ENCODE results near the gene SIX2.
A peak's percentile ranks its signal among the peaks of the same experiment; 100 is the strongest.

Gene SIX2

GRCh38 chr2:44967727-44968432, 41.4 kb downstream of the SIX2 start:
- TF ChIP-seq CTCF (IDR thresholded peaks at IDR 0.05; ENCODE audit: insufficient read depth, low read depth, low read length, missing control alignments) = no peak
- DNase-seq (ENCODE audit: low read depth) = no peak
- H3K4me3 ChIP-seq (ENCODE audit: low read length) = no peak overlapping the region

GRCh38 chr2:44967056-44967455, 42.2 kb downstream of the SIX2 start:
- no peak overlapping the region for H3K4me3 ChIP-seq (ENCODE audit: low read length)
- TF ChIP-seq CTCF (IDR thresholded peaks at IDR 0.05; ENCODE audit: insufficient read depth, low read depth, low read length, missing control alignments) = no peak
- no peak for DNase-seq (ENCODE audit: low read depth)

- no peak overlapping the region for H3K4me3 ChIP-seq (ENCODE audit: low read length)
- DNase-seq (ENCODE audit: low read depth) = no peak
- TF ChIP-seq CTCF (IDR thresholded peaks at IDR 0.05; ENCODE audit: insufficient read depth, low read depth, low read length, missing control alignments) = no peak
Measured at GRCh38 chr2:44965684-44966083, 43.6 kb downstream of the SIX2 start.

DNA sequence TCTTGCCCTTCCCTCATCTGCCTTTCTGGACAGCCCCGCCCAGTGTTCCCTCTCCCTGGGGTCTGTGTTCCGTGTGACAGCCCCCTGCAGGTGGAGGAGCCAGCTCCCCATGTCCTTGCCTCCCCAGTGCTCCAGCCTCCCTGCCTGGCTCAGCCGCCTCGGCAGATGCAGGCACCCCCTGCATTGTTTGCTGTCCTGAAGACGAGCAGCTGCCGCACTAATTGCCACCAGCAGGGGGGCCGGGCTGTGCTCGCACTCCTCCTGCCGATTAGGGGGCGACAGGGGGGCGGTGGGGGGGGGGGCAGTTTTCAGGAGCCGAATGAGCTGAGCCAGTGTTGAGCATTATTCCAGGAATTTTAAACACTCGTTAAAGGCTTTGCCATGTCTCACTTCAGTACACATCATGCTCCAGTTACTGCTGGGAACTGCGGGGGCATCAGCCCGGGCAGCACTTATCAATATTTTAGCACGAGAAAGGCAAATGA, 44.5 kb downstream of the SIX2 start:
- peak; percentile 10 for TF ChIP-seq CTCF (IDR thresholded peaks at IDR 0.05; ENCODE audit: insufficient read depth, low read depth, low read length, missing control alignments)
- H3K4me3 ChIP-seq (ENCODE audit: low read length) = no peak overlapping the region

GRCh38 chr2:44962176-44962695, 47.0 kb downstream of the SIX2 start:
- no peak for TF ChIP-seq CTCF (IDR thresholded peaks at IDR 0.05; ENCODE audit: insufficient read depth, low read depth, low read length, missing control alignments)
- H3K4me3 ChIP-seq (ENCODE audit: low read length) = no peak overlapping the region
- DNase-seq (ENCODE audit: low read depth) = no peak

More for the DNA sequence above, 44.5 kb downstream of the SIX2 start:
- no peak for DNase-seq (ENCODE audit: low read depth)

GRCh38 chr2:44960871-44961270, 48.4 kb downstream of the SIX2 start:
- no peak overlapping the region for H3K4me3 ChIP-seq (ENCODE audit: low read length)
- no peak for DNase-seq (ENCODE audit: low read depth)
- no peak for TF ChIP-seq CTCF (IDR thresholded peaks at IDR 0.05; ENCODE audit: insufficient read depth, low read depth, low read length, missing control alignments)

- no peak overlapping the region for H3K4me3 ChIP-seq (ENCODE audit: low read length)
- DNase-seq (ENCODE audit: low read depth) = no peak
- TF ChIP-seq CTCF (IDR thresholded peaks at IDR 0.05; ENCODE audit: insufficient read depth, low read depth, low read length, missing control alignments) = no peak
Measured at GRCh38 chr2:44959855-44960254, 49.4 kb downstream of the SIX2 start.

All from epithelial cell of esophagus (primary cell).